Hindlimb muscle (tissue), 1 donor: ENCODE data around the gene MRPL52. TPM values are rescaled to one million over a fixed set of nuclear protein-coding genes. Genes with fewer than 3 reads are reported as not detected.

Experiments
- DNase-seq: peaks from one replicate; pipeline ENCODE4 v3.0.0-alpha.2; 2013
- polyA plus RNA-seq: library from polyadenylated mRNA; unstranded; fragments of 120-200 nt; gene quantifications from one replicate; pipeline ENCODE4 v1.2.1, GENCODE V29; 2013; ENCODE audit not compliant: insufficient read length

Gene MRPL52
- polyA plus RNA-seq, 1 donor, result 67.7 TPM

- no peak for DNase-seq
Measured at GRCh38 chr14:22883173-22883976, 53.7 kb downstream of the MRPL52 start, which contains the start of gene REM2. REM2 (plus strand) TSS chr14:22883222; CDS start chr14:22883288, 66 bp downstream.

DNA sequence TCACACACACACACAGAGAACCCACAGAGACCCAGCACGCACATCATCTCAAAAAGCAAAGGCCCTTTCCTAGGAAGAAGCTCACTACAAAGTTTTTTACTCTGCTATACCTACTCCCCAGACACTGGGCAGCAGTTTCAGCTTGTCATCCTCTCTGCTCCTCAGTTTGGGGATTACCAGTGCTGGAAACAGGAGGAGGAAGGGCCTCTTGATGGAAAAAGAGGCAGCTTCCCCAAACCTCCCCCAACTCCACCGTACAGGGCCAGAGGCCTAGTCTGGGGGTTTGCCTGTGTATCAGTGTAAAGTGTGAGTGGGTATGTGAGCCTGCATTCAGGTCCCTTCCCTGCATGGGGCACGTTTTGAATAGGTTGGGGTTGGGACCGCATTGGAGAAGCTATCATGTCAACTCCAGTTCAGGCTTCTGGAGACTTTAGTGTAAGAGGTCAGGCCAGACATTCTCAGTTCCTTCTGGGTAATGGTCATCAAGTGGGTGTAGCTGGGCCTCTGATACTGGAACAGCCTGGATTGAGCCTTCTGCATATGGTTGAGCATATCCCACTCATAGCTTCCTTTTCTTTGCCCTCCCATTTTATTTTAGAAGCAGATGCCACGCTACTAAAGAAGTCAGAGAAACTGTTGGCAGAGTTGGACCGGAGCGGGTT lies 54.5 kb downstream of the MRPL52 start:
- DNase-seq, result no peak

Other genes starting within 250 kb of the MRPL52 start
- 108 TPM for gene DAD1, start 240.7 kb upstream of the MRPL52 start, polyA plus RNA-seq
- gene ABHD4, start 231.6 kb upstream of the MRPL52 start, polyA plus RNA-seq, result 19.9 TPM
- gene OR6J1, start 185.5 kb upstream of the MRPL52 start, polyA plus RNA-seq, result 0.15 TPM
- gene OXA1L, start 63.2 kb upstream of the MRPL52 start, polyA plus RNA-seq, result 208 TPM
- gene SLC7A7, start 14.5 kb upstream of the MRPL52 start, polyA plus RNA-seq, result 32.7 TPM
- 148 TPM for gene MMP14, start 6.7 kb downstream of the MRPL52 start, polyA plus RNA-seq
- 41.4 TPM for gene LRP10, start 41.9 kb downstream of the MRPL52 start, polyA plus RNA-seq
- 0.23 TPM for gene REM2, start 53.3 kb downstream of the MRPL52 start, polyA plus RNA-seq
- gene RBM23, start 89.3 kb downstream of the MRPL52 start, polyA plus RNA-seq, result 55.8 TPM
- 66.8 TPM for gene PRMT5, start 99.5 kb downstream of the MRPL52 start, polyA plus RNA-seq
- 32.7 TPM for gene HAUS4, start 127.2 kb downstream of the MRPL52 start, polyA plus RNA-seq
- 57.8 TPM for gene AJUBA, start 152.7 kb downstream of the MRPL52 start, polyA plus RNA-seq
- 11.6 TPM for gene C14orf93, start 180.3 kb downstream of the MRPL52 start, polyA plus RNA-seq
- 228 TPM for gene PSMB5, start 205.0 kb downstream of the MRPL52 start, polyA plus RNA-seq
- gene PSMB11, start 212.3 kb downstream of the MRPL52 start, polyA plus RNA-seq, result not detected
- gene CDH24, start 227.6 kb downstream of the MRPL52 start, polyA plus RNA-seq, result 4.0 TPM